ENCODE data around the gene SUPT3H.
"Not testable (repeated sequence)": the region's sequence is repeated elsewhere in the genome, so short reads cannot be mapped to it uniquely, and the experiment has no call there.

Gene SUPT3H

DNA sequence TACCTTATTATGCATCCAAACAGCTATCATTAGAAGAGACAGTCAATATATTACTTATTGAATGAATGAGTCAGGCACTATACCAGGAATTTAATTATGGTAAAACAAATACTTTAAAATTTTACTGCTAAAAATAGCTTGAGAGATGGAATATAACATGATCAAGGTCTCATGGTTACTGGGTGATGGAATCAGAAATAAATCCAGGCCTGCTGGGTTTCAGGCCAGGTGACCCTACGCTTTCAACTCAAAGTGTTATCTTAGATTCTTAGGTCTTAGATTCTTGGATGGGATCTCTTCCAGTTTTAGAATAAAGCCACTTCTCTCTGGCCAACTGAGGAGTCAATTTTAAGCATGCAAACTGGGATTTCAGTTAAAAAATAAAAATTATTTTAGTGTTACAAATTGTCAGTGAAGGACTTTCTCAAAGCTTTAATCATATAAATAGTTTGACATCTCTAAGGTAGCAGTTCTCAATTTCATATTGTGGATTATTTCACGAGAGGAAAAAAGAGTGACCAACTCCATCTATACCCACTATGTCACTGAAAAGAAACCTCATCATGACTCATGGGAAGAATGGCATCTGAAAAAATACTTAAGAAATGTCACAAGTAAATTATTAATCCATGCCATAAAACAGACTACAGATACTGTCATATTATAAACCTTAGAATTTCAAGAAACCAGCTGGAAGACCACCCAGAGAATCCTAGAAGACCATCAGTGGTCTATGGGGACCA lies 333.1 kb downstream of the SUPT3H start:
- DNase-seq: no peak

DNA sequence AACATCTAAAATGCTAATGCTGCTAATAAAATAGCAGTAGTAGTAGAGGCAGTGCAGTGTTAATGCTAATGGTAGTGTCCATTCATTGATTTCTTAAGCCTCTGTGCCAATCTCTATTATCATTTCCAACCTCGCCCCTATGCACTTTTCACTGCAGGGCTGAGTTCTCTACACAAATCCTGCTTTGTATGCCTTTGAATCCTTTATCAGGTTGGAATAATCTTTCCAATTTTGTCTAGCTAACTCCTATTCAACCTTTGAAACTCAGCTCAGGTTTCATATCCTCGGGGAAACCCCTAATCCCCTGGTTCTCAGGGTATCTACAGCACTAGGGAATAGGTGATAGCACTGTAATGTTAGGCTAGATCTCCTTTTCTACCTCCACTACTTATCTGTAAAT lies 333.6 kb downstream of the SUPT3H start:
- DNase-seq: no peak

DNA sequence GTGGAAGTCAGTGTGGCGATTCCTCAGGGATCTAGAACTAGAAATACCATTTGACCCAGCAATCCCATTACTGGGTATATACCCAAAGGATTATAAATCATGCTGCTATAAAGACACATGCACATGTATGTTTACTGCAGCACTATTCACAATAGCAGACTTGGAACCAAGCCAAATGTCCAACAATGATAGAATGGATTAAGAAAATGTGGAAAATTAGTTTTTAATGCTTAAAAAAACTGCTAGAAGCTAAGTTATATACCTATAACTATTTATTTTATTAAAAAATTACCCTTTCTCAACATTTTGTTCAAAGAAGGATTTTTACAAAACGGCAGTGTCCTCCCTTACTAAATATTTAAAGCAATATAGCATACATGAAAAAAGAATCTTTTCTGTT lies 335.1 kb downstream of the SUPT3H start:
- DNase-seq: not testable (repeated sequence)

DNA sequence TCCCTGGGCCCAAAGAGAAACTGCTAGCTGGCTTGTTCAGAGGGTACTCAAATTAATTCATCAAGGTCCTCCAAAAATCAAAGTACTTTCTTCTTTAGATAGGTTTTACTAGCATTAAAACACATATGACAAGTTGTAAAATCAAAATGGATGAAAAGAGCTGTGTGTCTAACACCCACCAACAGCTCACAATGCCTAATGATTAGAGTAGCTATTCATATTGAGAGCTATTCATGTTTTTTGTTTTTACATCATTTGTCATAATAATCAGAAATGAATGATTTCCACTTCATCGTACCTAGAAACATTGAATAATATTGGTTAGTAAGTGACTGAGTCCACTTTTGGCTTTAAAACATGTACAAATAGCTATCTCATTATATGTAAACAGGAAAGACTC lies 339.5 kb downstream of the SUPT3H start:
- DNase-seq: no peak

DNA sequence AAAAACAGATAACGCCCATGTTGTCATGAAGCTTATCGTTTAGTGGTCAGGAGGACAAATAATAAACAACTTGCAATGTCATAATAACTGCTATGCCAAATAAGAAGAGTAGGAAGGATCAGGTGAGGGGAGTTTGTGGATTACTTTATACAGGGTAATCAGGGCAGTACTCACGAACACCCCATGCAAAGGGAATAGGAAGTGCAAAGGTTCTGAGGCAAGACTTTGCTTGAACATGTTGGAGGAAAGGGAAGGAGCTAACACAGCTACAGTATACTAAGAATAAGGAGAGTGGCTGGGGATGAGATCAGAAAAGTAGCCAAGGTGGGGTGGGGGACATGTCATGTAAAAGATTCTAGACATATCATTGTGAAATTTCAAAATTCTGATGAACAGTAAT lies 341.6 kb downstream of the SUPT3H start:
- no peak for DNase-seq

DNA sequence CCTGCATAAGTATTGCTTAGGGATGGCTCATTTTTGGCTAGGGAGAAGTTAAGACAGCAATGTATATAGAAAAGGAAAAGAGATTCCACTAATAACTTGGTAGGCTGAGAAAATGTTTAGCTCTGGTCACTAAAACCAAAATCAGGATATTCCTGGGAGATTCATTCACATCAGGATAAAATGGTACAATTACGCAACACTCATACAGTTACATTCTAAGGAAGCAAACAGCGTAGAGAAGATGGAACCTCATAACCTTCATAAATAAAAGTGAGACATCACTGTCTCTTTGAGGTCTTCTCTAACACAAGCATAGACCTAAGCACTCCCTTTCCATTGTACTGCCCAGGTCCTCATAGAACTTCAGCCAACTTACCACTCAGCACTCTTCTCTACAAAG lies 345.3 kb downstream of the SUPT3H start:
- no peak for DNase-seq

DNA sequence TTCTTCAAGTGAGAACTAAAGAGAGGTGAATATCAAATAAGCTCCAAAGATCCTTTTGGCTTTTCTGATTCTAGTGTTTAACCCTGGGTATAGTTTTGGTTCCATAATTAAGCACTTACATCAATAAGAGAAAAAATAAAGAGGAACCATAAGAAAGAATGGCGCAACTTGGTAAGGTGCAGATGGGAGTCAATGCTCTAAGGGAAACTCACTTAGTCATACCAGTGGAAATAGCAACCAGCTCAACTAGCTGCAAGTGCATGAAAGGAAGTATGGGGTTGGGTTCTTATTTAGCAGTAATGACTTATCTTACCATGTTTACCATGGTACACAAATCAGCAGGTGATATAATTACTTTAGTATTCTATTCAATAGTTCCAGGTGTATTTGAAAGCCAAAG lies 346.1 kb downstream of the SUPT3H start:
- peak; percentile 30 for DNase-seq

DNA sequence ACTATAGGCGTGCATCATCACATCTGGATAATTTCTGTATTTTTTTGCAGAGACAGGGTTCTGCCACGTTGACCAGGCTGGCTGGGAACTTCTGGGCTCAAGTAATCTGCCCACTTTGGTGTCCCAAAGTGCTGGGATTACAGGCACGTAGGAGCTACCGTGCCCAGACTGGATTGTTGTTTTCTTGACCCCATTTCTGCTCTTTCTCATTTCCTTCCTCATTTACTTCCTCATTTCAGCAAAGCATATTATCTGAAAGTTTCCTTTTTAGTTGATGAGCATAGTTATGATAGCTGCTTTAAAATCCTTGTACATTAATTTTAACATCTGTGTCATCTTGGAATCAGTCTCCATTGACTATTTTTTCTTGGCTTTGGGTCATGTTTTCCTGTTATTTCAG lies 350.6 kb downstream of the SUPT3H start:
- DNase-seq: no peak

DNA sequence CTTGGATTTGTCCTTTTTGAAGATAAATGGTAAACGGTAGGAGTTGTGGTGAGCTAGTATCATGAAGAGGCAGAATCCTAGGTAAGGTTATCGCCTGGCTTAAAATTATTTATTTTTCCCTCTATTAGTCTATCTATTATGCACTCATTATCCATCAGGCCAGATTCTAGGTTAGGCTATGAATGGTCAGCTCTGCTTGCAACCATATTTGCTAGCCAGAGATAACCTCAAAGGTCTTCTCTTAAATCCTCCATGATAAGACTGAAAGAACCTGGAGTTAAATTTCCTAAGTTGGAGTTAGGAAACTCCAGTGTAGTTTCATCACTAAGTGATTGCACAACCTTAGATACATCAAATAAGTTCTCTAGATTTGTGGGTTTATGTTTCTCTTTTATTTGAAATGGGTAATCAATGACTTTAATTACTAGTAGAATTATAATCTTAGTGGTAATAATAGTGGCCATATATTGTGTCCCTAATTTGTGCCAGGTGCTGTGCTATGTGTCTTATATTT lies 351.7 kb downstream of the SUPT3H start:
- no peak for DNase-seq

DNA sequence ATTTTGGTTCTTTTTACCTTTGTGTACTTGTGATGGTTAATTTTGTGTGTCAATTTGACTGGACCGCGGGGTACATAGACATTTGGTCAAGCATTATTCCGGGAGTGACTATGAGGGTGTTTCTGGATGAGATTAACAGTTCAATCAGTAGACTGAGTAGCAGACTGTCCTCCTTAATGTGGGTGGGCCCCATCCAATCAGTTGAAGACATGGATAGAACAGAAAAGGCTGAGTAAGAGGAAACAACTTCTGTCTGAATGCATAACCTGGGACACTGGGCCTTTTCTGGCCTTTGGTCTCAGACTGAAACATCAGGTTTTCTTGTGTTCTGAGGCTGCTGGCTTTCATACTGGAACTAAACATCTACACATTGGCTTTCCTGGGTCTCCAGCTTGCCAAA lies 353.1 kb downstream of the SUPT3H start:
- no peak for DNase-seq

DNA sequence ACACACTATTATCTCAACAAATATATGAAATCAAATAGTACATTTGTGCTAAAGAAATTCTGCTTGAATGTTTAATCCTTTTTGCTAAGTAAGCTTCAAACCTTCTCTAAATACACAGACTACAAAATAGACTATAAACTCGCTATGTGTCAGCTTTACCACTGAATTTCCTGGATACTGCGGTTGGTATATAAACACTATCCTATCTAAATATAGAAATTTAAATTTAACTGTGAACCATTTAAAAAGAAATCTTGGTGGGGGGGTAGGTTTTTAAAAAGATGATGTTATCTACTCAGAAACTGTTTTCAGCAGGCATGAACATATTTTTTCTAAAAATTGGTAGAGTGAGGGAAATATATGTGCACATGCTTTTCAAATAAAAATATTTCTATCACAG lies 356.1 kb downstream of the SUPT3H start:
- DNase-seq: no peak

DNA sequence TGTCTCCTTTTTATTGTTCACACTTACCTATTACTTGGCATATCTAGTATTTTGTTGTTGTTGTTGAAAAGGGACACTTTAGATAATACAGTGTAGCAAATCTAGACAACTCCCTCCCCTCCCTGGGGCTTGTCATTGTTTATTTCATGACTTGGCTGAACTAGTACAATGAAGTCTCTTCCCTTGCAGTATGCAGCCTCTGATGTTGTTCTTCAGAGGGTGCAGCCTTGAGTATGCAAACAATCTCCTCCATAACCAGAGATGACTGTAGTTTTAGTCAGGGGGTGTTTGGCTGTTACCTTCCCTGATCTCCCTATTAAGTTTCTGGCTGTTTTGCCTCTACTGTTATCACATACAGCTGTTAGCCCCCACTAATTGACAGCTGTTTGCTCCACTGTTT lies 365.0 kb downstream of the SUPT3H start:
- DNase-seq: no peak

DNA sequence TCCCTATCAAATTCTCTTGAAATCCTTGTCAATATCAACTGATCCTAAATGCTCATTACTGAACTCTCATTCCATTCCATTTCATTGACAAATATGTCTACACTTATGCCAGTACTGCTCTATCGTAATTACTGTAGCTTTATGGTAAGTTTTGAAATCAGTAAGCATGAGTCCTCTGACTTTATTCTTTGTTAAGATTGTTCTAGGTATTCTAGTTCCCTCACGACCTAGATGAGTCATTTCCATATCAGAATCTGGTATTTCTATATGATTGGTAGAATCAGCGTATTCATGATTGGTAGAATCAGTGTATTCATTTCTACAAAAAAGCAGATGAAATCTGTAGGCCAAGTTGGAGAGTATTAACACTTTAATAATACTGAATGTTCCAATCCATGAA lies 368.2 kb downstream of the SUPT3H start:
- no peak for DNase-seq

DNA sequence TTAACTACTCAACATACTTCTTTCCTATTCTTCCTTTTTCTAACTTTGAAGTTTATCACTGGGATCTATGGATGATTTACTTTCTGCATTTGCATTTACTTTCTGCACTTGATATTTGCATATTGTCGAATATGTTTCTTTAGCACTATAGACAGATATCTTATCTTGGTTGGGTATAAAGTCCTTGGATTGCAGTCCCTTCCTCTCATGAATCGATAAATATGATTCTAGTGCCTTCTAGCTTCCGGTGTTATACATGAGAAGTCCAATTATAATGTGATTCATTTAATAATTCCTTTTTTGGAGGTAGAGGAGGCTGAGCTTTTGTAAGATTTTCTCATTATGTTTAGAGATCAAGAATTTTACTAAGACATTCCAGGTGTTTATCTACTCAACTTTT lies 370.8 kb downstream of the SUPT3H start:
- no peak for DNase-seq

DNA sequence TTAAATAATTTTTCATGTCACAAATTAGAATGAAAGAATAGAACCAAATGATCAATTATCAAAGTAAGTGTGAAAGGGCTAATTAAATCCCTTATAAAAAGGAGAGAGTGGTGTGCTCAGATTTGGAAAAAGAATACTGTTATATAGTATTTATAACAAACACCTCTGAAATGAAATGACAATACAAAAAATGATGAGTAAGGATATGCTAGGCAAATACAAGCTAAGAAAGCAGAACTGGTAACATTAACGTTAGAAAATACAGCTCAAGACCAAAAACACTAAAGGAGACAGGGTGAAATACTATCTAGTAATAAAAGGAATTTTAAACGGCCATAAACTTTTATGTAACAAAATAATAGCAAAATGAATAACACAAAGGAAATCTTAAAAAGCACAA lies 373.8 kb downstream of the SUPT3H start:
- peak; percentile 21 for DNase-seq

DNA sequence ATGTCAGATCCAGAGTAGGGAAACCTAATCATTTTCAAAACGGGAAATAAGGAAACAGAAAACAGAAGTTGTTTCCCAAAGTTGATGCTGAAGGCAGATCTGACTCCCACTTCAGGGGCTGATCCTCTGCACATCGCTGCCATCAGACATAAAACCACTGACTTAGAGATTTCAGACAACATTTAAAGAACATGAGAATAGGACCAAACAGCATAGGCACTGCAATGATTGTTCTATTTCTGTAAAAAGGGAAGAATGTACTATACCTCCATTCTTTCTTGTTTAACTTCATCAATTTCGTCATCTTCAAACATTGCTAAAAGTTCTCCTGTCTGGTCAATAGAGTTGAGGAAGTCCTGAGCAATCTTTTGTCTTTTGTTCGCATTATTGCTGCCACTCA lies 374.3 kb downstream of the SUPT3H start:
- DNase-seq: peak; percentile 73

DNA sequence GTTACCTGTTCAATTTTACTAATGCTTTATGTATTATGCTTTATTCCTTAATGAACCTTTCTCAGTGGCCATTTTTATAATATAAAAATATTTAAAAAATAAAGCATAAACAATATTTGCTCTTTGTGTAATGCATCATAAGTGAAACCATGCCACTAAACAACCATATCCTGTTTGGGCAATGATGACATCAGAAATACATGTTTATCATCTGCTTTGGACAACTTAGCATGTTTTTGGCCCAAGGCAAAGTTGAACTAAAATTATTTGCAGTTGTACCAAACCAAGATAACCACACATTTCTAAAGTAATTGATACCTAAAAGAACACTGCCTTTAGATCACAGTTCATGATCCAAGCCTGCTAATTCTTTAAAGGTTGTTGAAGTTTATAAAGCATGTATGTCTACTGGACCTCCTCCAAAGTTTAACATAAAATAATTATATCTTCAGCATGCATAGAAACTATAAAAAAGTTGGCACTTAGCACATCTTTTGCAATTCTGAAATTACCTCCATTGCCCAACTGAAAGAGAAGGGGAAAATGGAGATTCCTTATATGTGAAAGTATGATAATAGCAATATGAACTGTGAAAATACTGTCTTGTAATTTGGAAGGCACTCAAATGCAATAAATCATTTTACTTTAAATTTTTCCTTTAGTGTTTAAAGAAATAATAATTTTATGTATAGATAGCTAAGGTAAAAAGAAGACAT lies 375.2 kb downstream of the SUPT3H start:
- DNase-seq: peak; percentile 45

DNA sequence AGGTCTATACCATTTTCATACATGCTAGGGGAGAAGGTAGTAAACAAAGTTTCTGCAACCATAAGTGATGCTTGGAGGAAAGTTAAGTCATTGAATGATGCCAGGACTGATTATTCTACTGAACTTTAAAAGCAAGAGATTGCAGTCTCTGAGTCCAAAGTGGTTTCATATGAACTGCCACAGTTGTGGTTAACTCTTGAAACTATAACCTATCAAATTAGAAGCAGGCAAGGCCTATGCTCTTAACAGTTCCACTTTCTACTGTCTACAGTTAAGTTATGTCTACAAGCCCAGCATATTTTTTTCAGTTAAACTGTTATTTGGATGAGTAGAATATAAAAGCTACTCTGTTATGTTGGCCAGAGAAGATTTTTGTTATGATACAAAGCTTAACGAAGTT lies 376.1 kb downstream of the SUPT3H start:
- DNase-seq: peak; percentile 84

DNA sequence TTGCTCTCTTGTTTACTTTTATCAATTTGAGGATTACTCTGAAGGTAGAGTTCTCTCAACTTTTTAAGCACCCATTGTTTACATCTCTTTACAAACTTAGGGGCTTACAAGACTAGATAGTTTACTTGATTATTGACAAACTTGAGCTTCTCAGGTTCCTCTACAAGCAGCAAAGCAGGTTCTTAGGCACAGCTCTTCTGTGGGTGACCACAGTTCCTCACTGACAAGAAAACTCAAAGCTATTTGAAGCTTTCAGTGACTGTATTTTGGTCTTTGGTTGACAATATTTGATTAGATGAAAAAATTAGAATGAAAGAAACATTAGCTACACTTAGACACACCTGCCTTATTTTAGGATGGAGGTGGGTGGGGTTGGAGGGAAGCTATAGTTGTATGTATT lies 376.9 kb downstream of the SUPT3H start:
- no peak for DNase-seq

DNA sequence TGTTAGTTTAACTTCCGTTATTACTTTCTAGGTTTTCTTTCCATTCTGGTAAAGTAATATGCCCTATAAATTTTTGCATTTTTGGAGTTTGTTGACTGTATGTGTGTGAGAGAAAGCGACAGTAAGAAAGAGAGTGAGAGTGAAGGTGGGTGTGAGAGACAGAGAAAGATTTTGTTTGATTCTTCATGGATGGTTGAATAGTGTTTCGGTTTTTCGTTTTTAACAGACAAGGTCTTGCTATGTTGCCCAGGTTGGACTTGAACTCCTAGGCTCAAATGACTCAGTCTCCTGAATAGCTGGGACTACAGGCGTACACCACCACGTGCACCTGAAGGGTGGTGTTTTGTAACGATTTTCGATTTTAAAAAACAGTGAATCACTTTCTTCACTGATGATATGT lies 378.7 kb downstream of the SUPT3H start:
- DNase-seq: no peak

DNA sequence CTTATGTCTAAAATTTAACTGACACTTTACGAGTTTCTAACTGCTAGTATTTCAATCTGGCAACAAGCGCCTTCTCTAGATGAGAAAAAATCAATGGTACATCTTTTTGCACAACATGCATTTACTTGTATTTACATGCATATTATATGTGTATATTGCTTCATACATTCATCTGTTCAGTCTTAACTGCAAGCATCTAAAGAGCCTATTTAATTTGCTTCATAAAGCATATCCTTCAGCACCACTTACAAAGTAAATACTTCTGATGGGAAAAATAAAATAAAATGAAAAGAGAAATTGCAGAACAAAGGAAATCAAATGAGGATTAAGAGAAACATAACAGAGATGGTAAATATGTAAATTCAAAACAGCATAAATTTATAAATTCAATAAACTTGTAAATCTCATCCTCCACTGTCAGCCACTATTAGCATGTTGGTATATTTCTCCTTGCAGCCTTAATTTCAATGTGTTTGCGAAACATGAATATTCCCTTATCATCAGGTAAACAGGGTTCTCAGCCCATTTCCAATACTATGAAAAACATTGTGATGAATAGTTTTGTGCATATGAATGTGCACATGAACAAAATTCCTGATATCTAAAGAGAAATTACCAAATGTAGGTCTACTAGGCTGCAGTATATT lies 382.1 kb downstream of the SUPT3H start:
- no peak for DNase-seq

DNA sequence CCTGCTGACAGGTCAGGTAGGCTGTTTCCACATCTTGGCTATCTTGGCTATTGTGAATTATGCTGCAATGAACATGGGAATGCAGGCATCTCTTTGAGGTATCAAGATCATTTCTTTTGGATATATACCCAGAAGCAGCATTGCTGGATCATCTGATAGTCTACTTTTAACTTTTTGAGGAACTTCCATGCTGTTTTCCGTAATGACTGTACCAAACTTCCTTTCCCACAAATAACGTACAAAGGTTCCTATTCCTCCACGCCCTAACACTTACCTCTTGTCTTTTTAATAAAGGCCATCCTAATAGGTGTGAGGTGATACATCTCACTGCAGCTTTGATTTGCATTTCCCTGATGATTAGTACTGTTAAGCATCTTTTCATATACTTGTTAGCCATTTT lies 388.3 kb downstream of the SUPT3H start:
- DNase-seq: no peak

DNA sequence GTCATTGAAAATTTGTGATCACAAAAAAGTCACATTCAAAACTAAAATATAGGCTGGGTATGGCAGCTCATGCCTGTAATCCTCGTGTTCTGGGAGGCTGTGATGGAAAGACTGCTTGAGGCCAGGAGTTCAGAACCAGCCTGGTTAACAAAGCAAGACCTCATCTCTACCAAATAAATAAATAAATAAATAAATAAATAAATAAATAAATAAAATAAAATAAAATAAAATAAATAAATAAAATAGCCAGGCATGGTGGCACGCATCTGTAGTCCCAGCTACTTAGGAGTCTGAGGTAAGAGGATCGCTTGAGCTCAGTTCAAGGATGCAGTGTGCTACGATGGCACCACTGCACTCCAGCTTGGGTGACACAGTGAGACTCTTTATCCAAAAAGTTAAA lies 392.7 kb downstream of the SUPT3H start:
- no peak for DNase-seq
